Activated CD4-positive, alpha-beta T cell treated with anti-CD3 and anti-CD28 coated beads for 4 hours (primary cell): ENCODE data around the gene LMO7.
"Not testable (repeated sequence)": the region's sequence is repeated elsewhere in the genome, so short reads cannot be mapped to it uniquely, and the experiment has no call there.

Experiments
- DNase-seq, 2 donors: peaks; one replicate each; pipeline ENCODE4 v3.0.0-alpha.2; 2020

The LMO7 gene

DNA sequence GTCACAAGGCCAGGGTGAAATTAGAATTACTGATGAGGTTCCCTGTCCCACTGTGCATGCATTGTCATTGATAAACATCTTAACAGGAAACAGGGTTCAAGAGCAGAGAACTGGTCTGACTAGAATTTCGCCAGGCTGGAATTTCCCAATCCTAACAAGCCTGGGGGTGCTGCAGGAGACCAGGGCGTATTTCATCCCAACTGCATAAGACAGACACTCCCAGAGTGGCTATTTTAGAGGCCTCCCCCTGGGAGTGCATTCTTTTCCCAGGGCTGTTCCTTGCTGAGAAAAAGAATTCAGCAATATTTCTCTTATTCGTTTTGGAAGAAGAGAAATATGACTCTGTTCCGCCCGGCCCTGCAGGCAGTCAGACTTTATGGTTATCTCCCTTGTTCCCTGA, 144.0 kb downstream of the LMO7 start:
- DNase-seq = not testable (repeated sequence)

DNA sequence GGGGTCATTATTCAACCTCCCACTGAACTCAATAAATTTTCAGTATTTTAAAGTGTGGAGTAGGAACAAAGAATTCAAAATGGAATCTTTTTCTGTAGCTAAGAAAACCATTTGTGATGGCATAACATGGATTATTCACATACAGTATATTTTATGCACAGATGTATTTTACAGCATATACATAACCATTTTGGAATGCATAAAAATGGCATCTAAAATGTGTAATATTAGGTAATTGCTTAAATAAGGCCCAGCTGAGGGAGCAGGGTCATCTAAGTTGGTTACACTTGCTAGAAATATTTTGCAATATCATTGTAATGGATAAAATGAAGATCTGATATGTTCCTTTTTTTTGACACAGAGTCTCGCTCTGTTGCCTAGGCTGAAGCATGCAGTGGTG, 146.9 kb downstream of the LMO7 start:
- no peak for DNase-seq

GRCh38 chr13:75784003-75784402, 147.9 kb downstream of the LMO7 start:
- no peak for DNase-seq

- DNase-seq = no peak
Observed at GRCh38 chr13:75785130-75785529, 149.0 kb downstream of the LMO7 start.

GRCh38 chr13:75787249-75787928, 151.3 kb downstream of the LMO7 start:
- no peak for DNase-seq

GRCh38 chr13:75788481-75788981, 152.4 kb downstream of the LMO7 start:
- DNase-seq = no peak

GRCh38 chr13:75789451-75790197, 153.5 kb downstream of the LMO7 start:
- DNase-seq = no peak

DNA sequence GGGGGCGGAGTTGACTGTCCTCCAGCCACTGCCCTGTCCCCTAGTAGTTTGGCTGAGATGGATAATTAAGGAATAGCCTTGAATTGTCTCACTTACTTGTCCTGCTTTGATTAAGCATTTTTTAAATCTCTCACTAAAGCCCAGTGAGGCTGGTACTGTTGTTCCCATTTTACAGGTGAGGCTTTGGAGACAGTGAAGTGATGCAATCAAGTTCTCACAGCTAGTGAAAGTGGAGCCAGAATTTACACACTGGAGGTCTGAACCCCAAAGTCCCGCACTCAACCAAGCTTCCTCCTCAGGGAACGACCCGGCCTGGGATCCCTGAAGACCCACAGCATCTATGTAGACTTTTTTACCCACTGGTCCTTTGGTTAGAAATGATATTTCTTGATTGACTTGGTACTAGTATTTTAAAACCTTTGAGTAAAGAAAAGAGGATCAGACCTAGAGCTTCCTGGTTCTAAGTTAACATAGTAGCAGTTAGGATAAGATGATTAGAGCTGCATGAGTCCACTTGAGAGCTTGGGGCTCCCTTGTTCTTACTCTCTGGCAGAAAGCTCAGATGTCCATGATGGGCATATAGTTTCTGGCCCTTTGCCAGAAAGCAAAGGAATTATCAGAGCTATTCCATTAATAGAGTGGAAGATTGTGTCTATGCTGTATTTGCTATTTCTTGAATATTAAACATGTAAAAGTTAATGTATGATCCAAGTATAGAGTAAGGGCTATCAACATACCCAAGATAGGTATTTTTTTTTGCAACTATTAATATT, 154.3 kb downstream of the LMO7 start:
- DNase-seq = no peak

GRCh38 chr13:75792526-75793187, 156.5 kb downstream of the LMO7 start:
- DNase-seq = no peak

GRCh38 chr13:75793188-75793567, 157.0 kb downstream of the LMO7 start:
- DNase-seq = not testable (repeated sequence)

- DNase-seq = no peak
Observed at GRCh38 chr13:75794663-75795062, 158.5 kb downstream of the LMO7 start.

DNA sequence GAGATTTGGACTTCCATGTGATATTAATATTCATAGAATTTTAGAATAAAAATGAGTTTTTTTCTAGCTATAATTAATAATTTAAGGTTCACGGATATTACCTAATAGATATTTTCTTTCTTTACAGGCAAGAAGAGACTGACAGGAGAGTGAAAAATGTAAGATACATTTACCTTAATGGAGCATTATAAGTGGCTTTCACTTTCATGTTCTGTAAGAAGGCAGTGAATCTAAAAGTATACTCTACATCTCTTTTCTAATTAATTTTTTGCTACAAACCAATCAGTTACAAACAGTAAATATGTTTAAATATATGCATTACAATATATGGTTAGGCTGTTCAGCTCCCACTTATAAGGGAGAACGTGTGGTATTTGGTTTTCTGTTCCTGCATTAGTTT, 159.1 kb downstream of the LMO7 start:
- DNase-seq = no peak

- no peak for DNase-seq
Observed at GRCh38 chr13:75796825-75797224, 160.7 kb downstream of the LMO7 start.

GRCh38 chr13:75797239-75797638, 161.1 kb downstream of the LMO7 start:
- DNase-seq = no peak

DNA sequence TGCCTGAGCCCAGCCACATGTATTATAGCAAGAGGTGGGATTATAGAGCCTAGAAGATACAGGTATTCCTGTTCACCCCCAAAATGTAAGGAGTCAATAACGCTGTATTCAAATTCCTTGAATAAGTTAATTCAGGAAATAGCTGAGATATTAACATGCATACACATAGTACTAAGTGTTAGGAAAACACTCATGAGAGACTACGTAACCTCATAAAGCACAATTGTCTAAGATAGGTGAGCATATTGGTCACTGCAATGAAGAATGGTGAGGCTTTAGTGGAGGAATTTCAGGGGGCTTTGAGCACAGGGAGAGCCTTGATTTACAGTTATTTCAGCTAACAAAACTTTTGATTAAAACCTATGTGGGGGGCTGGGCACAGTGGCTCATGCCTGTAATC, 161.6 kb downstream of the LMO7 start:
- no peak for DNase-seq

DNA sequence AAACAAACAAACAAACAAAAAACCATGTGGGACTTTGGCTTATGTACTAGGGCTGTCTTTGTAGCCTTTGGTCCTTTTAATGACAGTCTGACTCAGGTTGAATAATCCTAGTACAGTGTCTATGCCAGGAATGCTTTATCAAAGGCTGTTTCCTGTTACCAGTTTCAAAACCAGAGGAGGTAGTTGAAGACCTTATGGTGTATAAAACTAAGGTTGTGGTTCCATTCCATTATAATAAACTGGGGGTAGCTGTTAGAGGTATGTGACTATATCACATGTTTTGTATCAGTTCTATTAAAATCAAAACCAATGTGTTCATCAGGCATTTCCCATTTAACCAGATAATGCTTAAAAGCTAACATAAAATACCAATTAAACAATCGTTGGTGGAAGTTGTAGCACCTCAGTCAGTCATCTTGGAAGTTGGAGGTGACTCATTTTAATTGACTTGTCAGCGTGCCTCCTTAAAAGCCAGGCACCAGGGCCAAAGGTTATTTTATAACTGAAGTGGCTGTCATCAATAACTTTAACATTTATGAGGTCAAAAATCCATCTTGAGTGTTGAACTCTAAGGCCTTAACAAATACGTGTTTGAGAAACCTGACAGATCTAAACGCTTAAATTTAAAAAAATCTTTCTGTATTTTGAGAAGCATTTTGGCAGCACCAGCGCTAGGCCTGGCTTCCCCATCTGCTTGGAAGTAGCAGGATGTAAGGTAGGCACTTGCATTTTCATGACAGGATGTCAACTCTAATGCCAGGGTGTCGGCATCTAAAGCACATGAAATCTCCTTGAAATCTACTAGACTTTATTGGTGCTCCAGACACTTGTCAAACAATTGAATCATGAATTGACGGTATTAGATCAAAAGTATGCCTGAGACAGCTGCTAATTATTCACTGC, 162.5 kb downstream of the LMO7 start:
- DNase-seq = no peak

DNA sequence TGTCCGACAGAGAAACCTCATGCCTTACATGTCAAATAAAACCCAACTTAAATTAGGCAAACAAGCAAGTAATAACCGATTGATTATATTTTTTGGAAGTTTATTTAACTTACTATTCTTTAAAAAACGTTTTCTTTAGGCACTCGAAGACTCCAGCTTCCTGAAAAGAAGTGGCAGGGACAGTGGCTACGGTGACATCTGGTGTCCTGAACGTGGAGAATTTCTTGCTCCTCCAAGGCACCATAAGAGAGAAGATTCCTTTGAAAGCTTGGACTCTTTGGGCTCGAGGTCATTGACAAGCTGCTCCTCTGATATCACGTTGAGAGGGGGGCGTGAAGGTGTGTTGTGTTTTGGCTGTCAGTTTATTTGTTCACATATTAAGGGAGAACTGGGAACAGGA, 164.4 kb downstream of the LMO7 start:
- DNase-seq = no peak

DNA sequence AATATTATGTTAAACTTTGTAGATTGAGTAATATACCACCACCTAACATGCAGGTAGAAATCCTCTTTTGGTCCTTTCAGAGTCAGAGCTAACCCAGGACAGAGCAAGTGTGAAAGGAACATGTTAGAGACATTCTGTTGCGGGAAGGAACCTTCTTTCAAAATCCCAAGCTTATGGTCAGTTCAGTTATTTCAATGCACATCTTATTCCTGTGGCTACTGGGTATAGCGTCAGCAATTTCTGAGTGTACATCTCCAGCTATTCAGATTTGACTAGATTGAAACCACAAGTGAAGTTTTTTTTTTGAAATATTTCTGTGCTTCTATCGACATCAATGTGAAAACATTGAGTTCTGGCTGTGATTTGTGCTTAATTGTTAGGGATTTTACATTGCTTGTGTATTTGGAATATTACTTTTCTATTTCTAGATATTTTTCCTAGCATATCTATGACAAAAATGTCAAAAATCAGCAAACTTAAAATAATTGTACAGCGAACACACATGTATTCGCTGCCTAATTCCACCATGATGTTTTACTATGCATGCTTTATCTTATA, 165.3 kb downstream of the LMO7 start:
- DNase-seq = no peak

- DNase-seq = no peak
Observed at GRCh38 chr13:75802161-75802560, 166.0 kb downstream of the LMO7 start.

DNA sequence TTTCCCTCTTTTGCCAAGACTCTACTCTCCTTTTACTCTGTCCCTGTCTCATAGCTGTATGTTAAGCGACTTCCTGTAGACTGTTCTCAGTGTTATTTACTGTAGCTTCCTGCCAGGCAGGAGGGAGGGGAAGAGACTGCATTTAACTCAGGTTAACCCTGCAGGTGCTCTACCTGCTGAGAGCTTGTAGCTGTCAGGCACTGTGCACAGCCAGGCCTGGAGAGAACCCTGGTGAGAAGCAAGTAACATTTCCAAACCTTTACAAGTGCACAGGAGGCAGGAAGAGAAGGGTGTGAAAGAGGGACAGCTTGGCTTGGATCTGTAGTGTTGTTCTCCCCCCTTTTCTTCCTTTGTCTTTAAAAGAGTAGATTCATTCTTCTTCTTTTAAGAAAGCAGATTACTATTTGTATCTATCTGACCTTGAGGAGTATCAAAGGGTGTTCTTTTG, 167.1 kb downstream of the LMO7 start:
- peak; percentile 5 to 14 for DNase-seq

- no peak for DNase-seq
Observed at GRCh38 chr13:75804054-75804453, 167.9 kb downstream of the LMO7 start.

GRCh38 chr13:75804605-75805004, 168.5 kb downstream of the LMO7 start:
- no peak for DNase-seq
